K562 (cell line): ENCODE results near the gene GALNS.

Experiments used
- CTCF ChIP-seq, 3 experiments: IDR thresholded peaks in 2 of 3; conservative IDR thresholded peaks in 1 of 3; 2 replicates each; pipeline ENCODE4 v1.5.1; 2011 to 2012; ENCODE audit warnings: low read length in 3 of 3, mild to moderate bottlenecking in 3 of 3, control low read depth in 2 of 3, improper control_type of control experiment in 1 of 3, inconsistent platforms in 1 of 3, low read depth in 1 of 3, mixed read lengths in 1 of 3, moderate library complexity in 1 of 3; ENCODE audit not compliant: insufficient read depth in 2 of 3
- ETV6 ChIP-seq, 3 experiments: fragments of 150-350 bp in 1 of 3; sonication (generic) in 1 of 3; formaldehyde crosslinking in 1 of 3; IDR thresholded peaks; 2 replicates each; pipeline versions ENCODE4 v1.6.1 to v1.8.0; 2014 to 2022; ENCODE audit warnings: borderline replicate concordance in 2 of 3, low read depth in 2 of 3, antibody characterized with exemption in 1 of 3, low read length in 1 of 3, mild to moderate bottlenecking in 1 of 3, missing genetic modification reagents in 1 of 3
- JUN ChIP-seq, 2 experiments: sonication (generic) in 1 of 2; formaldehyde crosslinking in 1 of 2; IDR thresholded peaks; 2 replicates each; pipeline versions ENCODE4 v1.6.1 to v1.8.0; 2012 to 2022; ENCODE audit warnings: borderline replicate concordance in 2 of 2, mild to moderate bottlenecking in 2 of 2, improper control_type of control experiment in 1 of 2, low read depth in 1 of 2, low read length in 1 of 2, missing genetic modification reagents in 1 of 2
- KDM2B ChIP-seq: fragments of 250-450 bp; sonication (Bioruptor Pico); IDR thresholded peaks from 2 replicates; pipeline ENCODE4 v1.8.0; 2021; ENCODE audit warnings: mild to moderate bottlenecking, moderate library complexity
- NR4A1 ChIP-seq, 2 experiments: fragments of 250-450 bp in 1 of 2; fragments of 450-650 bp in 1 of 2; sonication (Bioruptor Pico) in 1 of 2; IDR thresholded peaks; 2 replicates each; pipeline versions ENCODE4 v1.4.0 to v1.6.1; 2016 to 2020; ENCODE audit warnings: mild to moderate bottlenecking in 2 of 2, missing compliant biosample characterization in 1 of 2, missing genetic modification characterization in 1 of 2, moderate library complexity in 1 of 2
- PATZ1 ChIP-seq: fragments of 250-450 bp; sonication (Bioruptor Pico); IDR thresholded peaks from 2 replicates; pipeline ENCODE4 v1.5.0; 2020; ENCODE audit warnings: mild to moderate bottlenecking, borderline replicate concordance
- RBM34 ChIP-seq: fragments of 200-400 bp; formaldehyde crosslinking; IDR thresholded peaks from 2 replicates; pipeline ENCODE4 v1.6.1; 2018; ENCODE audit warnings: low read length, borderline replicate concordance; ENCODE audit not compliant: insufficient read depth
- TAF1 ChIP-seq: IDR thresholded peaks from 2 replicates; pipeline ENCODE4 v1.6.1; 2011; ENCODE audit warnings: mild to moderate bottlenecking, low read length, moderate library complexity; ENCODE audit not compliant: insufficient read depth, control insufficient read depth, severe bottlenecking; ENCODE audit errors: extremely low read depth
- ZNF12 ChIP-seq: sonication (generic); formaldehyde crosslinking; IDR thresholded peaks from 2 replicates; pipeline ENCODE4 v1.4.0; 2020; ENCODE audit warnings: mild to moderate bottlenecking, missing genetic modification reagents
- ZNF23 ChIP-seq: fragments of 250-450 bp; sonication (Bioruptor Pico); IDR thresholded peaks from 2 replicates; pipeline ENCODE4 v1.4.0; 2020; ENCODE audit warnings: mild to moderate bottlenecking
- ZSCAN29 ChIP-seq: fragments of 450-650 bp; IDR thresholded peaks from 2 replicates; pipeline ENCODE4 v1.6.1; 2017

GRCh38 chr16:88822281-88823040 is 34.3 kb downstream of the GALNS start:
- TF ChIP-seq CTCF (IDR thresholded peaks at IDR 0.05 in 2 of 3, conservative IDR thresholded peaks at IDR 0.05 in 1 of 3; ENCODE audit: insufficient read depth in 2 of 3, low read depth in 1 of 3, low read length in 3 of 3), result no peak
- TF ChIP-seq KDM2B (CRISPR knock-in tag), result no peak
- TF ChIP-seq TAF1, result no peak
- no peak for TF ChIP-seq ETV6 (IDR thresholded peaks at IDR 0.05; ENCODE audit: borderline replicate concordance in 1 of 2, low read depth in 2 of 2, low read length in 1 of 2)
- no peak for TF ChIP-seq ETV6 (CRISPR knock-in tag; IDR thresholded peaks at IDR 0.05; ENCODE audit: borderline replicate concordance)
- no peak for TF ChIP-seq PATZ1 (CRISPR knock-in tag)
- TF ChIP-seq ZNF12, result no peak
- no peak for TF ChIP-seq RBM34
- no peak for TF ChIP-seq ZNF23
- TF ChIP-seq NR4A1 (CRISPR knock-in tag; IDR thresholded peaks at IDR 0.05), result no peak
- no peak for TF ChIP-seq NR4A1 (tag; IDR thresholded peaks at IDR 0.05)
- TF ChIP-seq ZSCAN29, result no peak
- no peak for TF ChIP-seq JUN (IDR thresholded peaks at IDR 0.05; ENCODE audit: borderline replicate concordance, low read depth, low read length)
- no peak for TF ChIP-seq JUN (CRISPR knock-in tag; IDR thresholded peaks at IDR 0.05; ENCODE audit: borderline replicate concordance)
